CD4-positive, alpha-beta memory T cell (primary cell): ENCODE results near the gene KCND3. TPM values are rescaled to one million over a fixed set of nuclear protein-coding genes. Genes with fewer than 3 reads are reported as not detected.

Experiments
- CTCF ChIA-PET: fragments of 350-600 bp; sonication (Branson Sonifier 250); formaldehyde crosslinking; loops from one replicate; lab custom pipeline; 2021; ENCODE audit warnings: inconsistent platforms; ENCODE audit not compliant: partially characterized antibody; lab: Charles Lee
- POLR2A ChIA-PET: fragments of 350-600 bp; sonication (Branson Sonifier 250); formaldehyde crosslinking; loops from one replicate; lab custom pipeline; 2021; ENCODE audit not compliant: partially characterized antibody; lab: Charles Lee
- DNase-seq, 5 donors: peaks; one replicate each; pipeline versions ENCODE4 v3.0.0 to v3.0.0-alpha.2; 2020 to 2022; ENCODE audit warnings: mixed read lengths in 1 of 5
- H3K27ac ChIP-seq: one replicate; pipeline ENCODE4 v1.7.0; 2013; ENCODE audit warnings: low read depth, low read length
- H3K27me3 ChIP-seq: 2 replicates; pipeline ENCODE4 v1.7.0; 2013; ENCODE audit warnings: mild to moderate bottlenecking, low read length, moderate library complexity; ENCODE audit not compliant: insufficient read depth
- H3K36me3 ChIP-seq: 2 replicates; pipeline ENCODE4 v1.7.0; 2013; ENCODE audit warnings: mild to moderate bottlenecking, low read length, moderate library complexity; ENCODE audit not compliant: insufficient read depth
- H3K4me1 ChIP-seq: 2 replicates; pipeline ENCODE4 v1.7.0; 2013; ENCODE audit warnings: mild to moderate bottlenecking, low read length, moderate library complexity; ENCODE audit not compliant: insufficient read depth
- H3K4me3 ChIP-seq, 2 donors: one replicate each; pipeline ENCODE4 v1.7.0; 2013; ENCODE audit warnings: low read length in 2 of 2, mild to moderate bottlenecking in 1 of 2
- H3K9me3 ChIP-seq, 2 donors: one replicate each; pipeline ENCODE4 v1.7.0; 2013; ENCODE audit warnings: low read length in 2 of 2, control low read depth in 1 of 2; ENCODE audit not compliant: control insufficient read depth in 1 of 2
- H3K27ac Mint-ChIP-seq, 7 donors: one replicate each; pipeline ENCODE4 v1.8.0; 2020 to 2021; ENCODE audit warnings: mixed read lengths in 7 of 7, mild to moderate bottlenecking in 6 of 7, inconsistent platforms in 3 of 7, moderate library complexity in 3 of 7
- H3K27me3 Mint-ChIP-seq, 2 donors: one replicate each; pipeline ENCODE4 v1.8.0; 2020 to 2021; ENCODE audit warnings: mixed read lengths in 2 of 2
- H3K36me3 Mint-ChIP-seq, 2 donors: one replicate each; pipeline ENCODE4 v1.8.0; 2020 to 2021; ENCODE audit warnings: mixed read lengths in 2 of 2, inconsistent platforms in 1 of 2, mild to moderate bottlenecking in 1 of 2
- H3K4me1 Mint-ChIP-seq, 4 donors: one replicate each; pipeline ENCODE4 v1.8.0; 2020 to 2021; ENCODE audit warnings: mixed read lengths in 4 of 4, mild to moderate bottlenecking in 1 of 4
- H3K4me3 Mint-ChIP-seq, 8 donors: one replicate each; pipeline ENCODE4 v1.8.0; 2020 to 2021; ENCODE audit warnings: mixed read lengths in 8 of 8, mild to moderate bottlenecking in 7 of 8, moderate library complexity in 6 of 8, inconsistent platforms in 3 of 8
- H3K9me3 Mint-ChIP-seq, 8 donors: one replicate each; pipeline ENCODE4 v1.8.0; 2020 to 2021; ENCODE audit warnings: mixed read lengths in 8 of 8, mild to moderate bottlenecking in 5 of 8, inconsistent platforms in 3 of 8, moderate library complexity in 1 of 8
- intact Hi-C: fragments of 100-400 bp; cut with micrococcal nuclease; formaldehyde crosslinking; loops from one replicate; pipeline ENCODE4 v1.15.1; 2023
- polyA plus RNA-seq, 2 donors: library from polyadenylated mRNA; unstranded; fragments of 300-500 nt; fragmentation: Illumina TruSeq; gene quantifications; one replicate each; pipeline ENCODE4 v1.2.3, GENCODE V29; 2021
- total RNA-seq, 2 experiments: library from RNA; stranded (reverse); gene quantifications; one replicate each; pipeline ENCODE4 v1.2.3, GENCODE V29; 2021

The KCND3 gene
- total and polyA plus RNA-seq, 4 experiments from 2014 or later, result 0.03 to 0.05 TPM; not detected in 2

- Histone ChIP-seq H3K27ac (no peak overlapping the region), H3K4me1 (peaks cover 28% of the 10 kb centered on the region), H3K4me3 (peak overlapping the region in 1 of 2 donors; percentile 68), H3K36me3 (no peaks in the 10 kb centered on the region), H3K27me3 (peaks cover 18% of the 10 kb centered on the region), H3K9me3 (no peaks in the 10 kb centered on the region)
- POLR2A ChIA-PET, result interaction anchor here (1.2 to 5.5 kb wide), 4 partner anchors 14 to 234 kb away, joined by 3 to 47 read pairs (median 19); partner anchors contain the start of genes ADORA3, DDX20 and TMIGD3
- H3K4me1 Mint-ChIP-seq, result peaks cover 10 to 27% (median 17%) of the 10 kb centered on the region in 4 donors
- peak overlapping the region; percentile 60 to 92 (median 86) for H3K4me3 Mint-ChIP-seq
- H3K27me3 Mint-ChIP-seq, result peaks cover 6 to 18% of the 10 kb centered on the region in 2 donors
- CTCF ChIA-PET, result interaction anchor here (1.2 to 4.9 kb wide), 4 partner anchors 9 to 230 kb away, joined by 3 to 31 read pairs (median 8); no protein-coding TSS in a partner anchor
- intact Hi-C loops, result loop anchor here (2.0 kb wide), 1 partner anchor 15 kb away; no protein-coding TSS in a partner anchor
- H3K36me3 Mint-ChIP-seq, result no peaks in the 10 kb centered on the region
- peaks cover 0 to 2% (median 0%) of the 10 kb centered on the region in 8 donors for H3K9me3 Mint-ChIP-seq
- DNase-seq, result no peak
- peak overlapping the region; percentile 8 to 96 (median 66) for H3K27ac Mint-ChIP-seq
Measured at GRCh38 chr1:111738133-111738435, 251.4 kb downstream of the KCND3 start.

GRCh38 chr1:111737216-111738132 is 252.0 kb downstream of the KCND3 start:
- no peaks in the 10 kb centered on the region for H3K9me3 ChIP-seq
- POLR2A ChIA-PET, result interaction anchor here (1.2 to 5.5 kb wide), 3 partner anchors 14 to 234 kb away, joined by 3 to 47 read pairs (median 19); partner anchors contain the start of genes ADORA3, DDX20 and TMIGD3
- no peaks in the 10 kb centered on the region for H3K36me3 ChIP-seq
- Mint-ChIP-seq H3K4me1 (peaks cover 10 to 27% (median 17%) of the 10 kb centered on the region in 4 donors), H3K4me3 (peak overlapping the region; percentile 60 to 92 (median 86)), H3K27me3 (peaks cover 6 to 18% of the 10 kb centered on the region in 2 donors), H3K36me3 (no peaks in the 10 kb centered on the region), H3K27ac (peak overlapping the region in 6 of 7 donors; percentile 8 to 96 (median 72)), H3K9me3 (peaks cover 0 to 2% (median 0%) of the 10 kb centered on the region in 8 donors)
- intact Hi-C loops, result loop anchor here (2.0 kb wide), 1 partner anchor 15 kb away; no protein-coding TSS in a partner anchor
- peaks cover 18% of the 10 kb centered on the region for H3K27me3 ChIP-seq
- H3K27ac ChIP-seq, result no peak overlapping the region
- H3K4me3 ChIP-seq, result no peak overlapping the region
- H3K4me1 ChIP-seq, result peaks cover 28% of the 10 kb centered on the region
- CTCF ChIA-PET, result interaction anchor here (0.9 to 4.9 kb wide), 7 partner anchors 10 to 229 kb away, joined by 3 to 31 read pairs (median 6); partner anchors contain the start of gene DDX20
- DNase-seq, result no peak

- Histone ChIP-seq H3K27ac (no peak overlapping the region), H3K4me1 (peaks cover 28% of the 10 kb centered on the region), H3K36me3 (no peaks in the 10 kb centered on the region), H3K4me3 (no peak overlapping the region), H3K27me3 (peaks cover 18% of the 10 kb centered on the region), H3K9me3 (no peaks in the 10 kb centered on the region)
- POLR2A ChIA-PET, result interaction anchor here (1.2 to 5.5 kb wide), 2 partner anchors 19 to 233 kb away, joined by 3 to 47 read pairs; partner anchors contain the start of genes ADORA3, DDX20 and TMIGD3
- H3K4me3 Mint-ChIP-seq, result no peak overlapping the region
- peak overlapping the region in 2 of 7 donors; percentile 8 to 15 for H3K27ac Mint-ChIP-seq
- intact Hi-C loops, result no loop called here
- H3K4me1 Mint-ChIP-seq, result peaks cover 10 to 27% (median 17%) of the 10 kb centered on the region in 4 donors
- H3K9me3 Mint-ChIP-seq, result peaks cover 0 to 2% (median 0%) of the 10 kb centered on the region in 8 donors
- no peaks in the 10 kb centered on the region for H3K36me3 Mint-ChIP-seq
- DNase-seq, result no peak
- H3K27me3 Mint-ChIP-seq, result peaks cover 6 to 18% of the 10 kb centered on the region in 2 donors
- CTCF ChIA-PET, result interaction anchor here (0.9 to 4.9 kb wide), 5 partner anchors 11 to 229 kb away, joined by 3 to 31 read pairs (median 6); partner anchors contain the start of gene DDX20
Measured at GRCh38 chr1:111736548-111737215, 252.8 kb downstream of the KCND3 start.

GRCh38 chr1:111735858-111736544 is 253.5 kb downstream of the KCND3 start:
- Mint-ChIP-seq H3K4me3 (no peak overlapping the region), H3K36me3 (no peaks in the 10 kb centered on the region), H3K9me3 (peaks cover 0 to 2% (median 0%) of the 10 kb centered on the region in 8 donors), H3K27ac (no peak overlapping the region), H3K4me1 (peaks cover 10 to 26% (median 16%) of the 10 kb centered on the region in 4 donors), H3K27me3 (peaks cover 6 to 18% of the 10 kb centered on the region in 2 donors)
- H3K27me3 ChIP-seq, result peaks cover 12% of the 10 kb centered on the region
- POLR2A ChIA-PET, result interaction anchor here (5.5 kb wide), 1 partner anchor 20 kb away, joined by 47 read pairs; the partner anchor contains the start of gene DDX20
- H3K4me1 ChIP-seq, result peaks cover 28% of the 10 kb centered on the region
- H3K9me3 ChIP-seq, result no peaks in the 10 kb centered on the region
- no peak overlapping the region for H3K27ac ChIP-seq
- no peak overlapping the region for H3K4me3 ChIP-seq
- CTCF ChIA-PET, result interaction anchor here (1.4 to 4.9 kb wide), 3 partner anchors 11 to 21 kb away, joined by 3 to 31 read pairs (median 7); partner anchors contain the start of gene DDX20
- intact Hi-C loops, result no loop called here
- no peak for DNase-seq
- no peaks in the 10 kb centered on the region for H3K36me3 ChIP-seq

- H3K4me1 Mint-ChIP-seq, result peaks cover 8 to 21% (median 15%) of the 10 kb centered on the region in 4 donors
- ChIA-PET POLR2A (no interaction called here), CTCF (interaction anchor here (1.6 to 4.9 kb wide), 3 partner anchors 12 to 21 kb away, joined by 3 to 31 read pairs (median 7); no protein-coding TSS in a partner anchor)
- no peak overlapping the region for H3K4me3 Mint-ChIP-seq
- H3K9me3 Mint-ChIP-seq, result peaks cover 0 to 2% (median 0%) of the 10 kb centered on the region in 8 donors
- H3K27me3 Mint-ChIP-seq, result peaks cover 3 to 15% of the 10 kb centered on the region in 2 donors
- no peaks in the 10 kb centered on the region for H3K36me3 ChIP-seq
- no peaks in the 10 kb centered on the region for H3K9me3 ChIP-seq
- H3K36me3 Mint-ChIP-seq, result no peaks in the 10 kb centered on the region
- no peak for DNase-seq
- peaks cover 10% of the 10 kb centered on the region for H3K27me3 ChIP-seq
- H3K4me3 ChIP-seq, result no peak overlapping the region
- H3K27ac ChIP-seq, result no peak overlapping the region
- intact Hi-C loops, result no loop called here
- H3K27ac Mint-ChIP-seq, result no peak overlapping the region
- H3K4me1 ChIP-seq, result peaks cover 24% of the 10 kb centered on the region
Measured at GRCh38 chr1:111735321-111735720, 254.1 kb downstream of the KCND3 start.

GRCh38 chr1:111734856-111735255 is 254.6 kb downstream of the KCND3 start:
- no peak for DNase-seq
- H3K27ac Mint-ChIP-seq, result no peak overlapping the region
- intact Hi-C loops, result no loop called here
- no peaks in the 10 kb centered on the region for H3K36me3 Mint-ChIP-seq
- no peak overlapping the region for H3K4me3 Mint-ChIP-seq
- H3K4me3 ChIP-seq, result no peak overlapping the region
- peaks cover 2 to 13% of the 10 kb centered on the region in 2 donors for H3K27me3 Mint-ChIP-seq
- no peaks in the 10 kb centered on the region for H3K36me3 ChIP-seq
- H3K4me1 ChIP-seq, result peaks cover 20% of the 10 kb centered on the region
- H3K27me3 ChIP-seq, result peaks cover 10% of the 10 kb centered on the region
- no peak overlapping the region for H3K27ac ChIP-seq
- H3K4me1 Mint-ChIP-seq, result peaks cover 6 to 18% (median 12%) of the 10 kb centered on the region in 4 donors
- peaks cover 0 to 2% (median 0%) of the 10 kb centered on the region in 8 donors for H3K9me3 Mint-ChIP-seq
- ChIA-PET POLR2A (no interaction called here), CTCF (interaction anchor here (1.5 to 1.6 kb wide), 2 partner anchors 12 to 13 kb away, joined by 3 to 5 read pairs; no protein-coding TSS in a partner anchor)
- no peaks in the 10 kb centered on the region for H3K9me3 ChIP-seq
